Measurements from ENCODE around the gene PCDH1.
"Not testable (repeated sequence)": the region's sequence is repeated elsewhere in the genome, so short reads cannot be mapped to it uniquely, and the experiment has no call there.

PCDH1 gene

GRCh38 chr5:141826674-141827073 lies 51.5 kb downstream of the PCDH1 start:
- DNase-seq = no peak

GRCh38 chr5:141825791-141826560 lies 52.2 kb downstream of the PCDH1 start:
- peak; percentile 21 for DNase-seq

- DNase-seq = no peak
Observed at GRCh38 chr5:141825241-141825671, 53.0 kb downstream of the PCDH1 start.

DNA sequence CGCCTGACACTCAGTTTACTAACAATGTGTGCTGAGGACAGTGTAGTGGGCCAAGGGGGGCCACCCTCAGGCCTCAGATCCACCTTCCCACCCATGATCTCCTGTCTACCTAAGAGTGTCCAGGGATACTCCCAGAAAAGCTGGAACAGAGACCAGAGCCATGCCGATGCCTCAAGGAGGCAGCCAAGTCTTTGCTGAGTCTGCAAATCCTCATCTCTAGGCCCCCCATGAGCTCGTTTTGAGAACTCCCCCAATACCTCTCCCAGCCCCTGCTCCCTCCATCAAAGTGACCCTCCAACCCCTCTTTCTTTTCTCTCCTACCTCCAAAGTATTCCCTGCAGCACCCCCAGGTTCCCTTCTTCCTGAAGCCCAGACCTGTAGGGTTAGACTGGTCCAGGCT lies 53.5 kb downstream of the PCDH1 start:
- DNase-seq = no peak

DNA sequence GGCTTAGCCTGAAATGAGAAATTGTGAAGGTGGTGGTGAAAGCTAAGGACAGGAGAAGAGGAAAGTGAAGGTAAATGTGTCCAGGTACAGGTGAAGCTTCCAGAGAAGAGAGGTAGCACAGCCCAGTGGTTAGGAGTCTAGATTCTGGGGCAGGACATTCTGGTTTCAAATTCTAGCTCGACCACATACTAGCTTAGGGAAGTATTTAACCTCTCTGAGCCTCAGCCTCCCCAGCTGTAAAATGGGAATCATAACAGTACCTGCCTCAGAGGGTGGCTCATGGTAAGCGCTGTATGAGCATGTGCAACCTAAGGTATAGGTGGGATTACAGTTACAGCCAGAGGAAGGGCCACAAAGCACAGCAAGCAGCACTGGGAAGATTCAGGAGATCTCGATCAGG lies 55.2 kb downstream of the PCDH1 start:
- DNase-seq = no peak

DNA sequence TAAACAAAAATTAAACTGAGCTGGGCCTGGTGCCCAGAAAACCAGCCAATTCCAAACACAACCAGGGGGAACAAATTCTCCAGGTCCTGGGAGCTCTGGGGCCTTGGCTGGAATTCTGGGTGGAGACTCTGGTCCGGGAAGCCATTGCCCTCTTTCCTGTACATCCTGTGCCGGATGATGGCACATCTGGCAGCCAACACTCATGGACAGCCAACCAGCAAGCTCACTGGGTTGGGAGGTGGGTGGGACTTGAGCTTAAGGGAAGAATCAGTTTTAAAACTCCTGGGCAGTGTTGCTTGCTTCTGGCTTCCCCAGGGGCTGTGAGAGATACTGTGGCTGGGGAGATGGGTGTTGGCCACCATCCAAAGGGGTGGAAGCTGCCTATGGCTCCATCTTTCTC lies 56.1 kb downstream of the PCDH1 start:
- DNase-seq = no peak

DNA sequence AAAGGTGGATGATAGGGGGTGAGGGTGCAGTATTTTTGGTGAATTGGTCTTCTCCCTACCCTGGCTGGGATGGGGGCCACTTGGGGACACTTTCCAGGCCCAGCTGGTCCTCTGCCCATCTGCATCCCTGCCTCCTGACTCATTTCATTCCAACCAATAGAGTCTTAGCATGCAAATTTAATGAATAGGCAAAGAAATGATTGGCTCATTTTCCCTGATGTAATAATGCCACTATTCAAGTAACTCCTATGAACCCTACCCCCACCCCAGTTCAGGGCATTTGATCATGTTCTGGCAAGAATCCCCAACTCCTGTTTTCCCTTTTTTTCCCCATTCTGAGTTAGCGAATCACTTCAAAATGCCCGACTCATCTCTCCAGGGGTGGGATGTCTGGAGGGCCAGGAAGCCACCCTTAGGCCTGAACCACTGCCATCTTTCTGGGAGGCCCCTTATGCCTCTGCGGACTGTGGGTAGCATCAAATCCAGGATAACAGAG lies 56.7 kb downstream of the PCDH1 start:
- no peak for DNase-seq

- DNase-seq = not testable (repeated sequence)
Observed at GRCh38 chr5:141820686-141821085, 57.5 kb downstream of the PCDH1 start.

GRCh38 chr5:141817631-141818030 lies 60.6 kb downstream of the PCDH1 start:
- DNase-seq = no peak

DNA sequence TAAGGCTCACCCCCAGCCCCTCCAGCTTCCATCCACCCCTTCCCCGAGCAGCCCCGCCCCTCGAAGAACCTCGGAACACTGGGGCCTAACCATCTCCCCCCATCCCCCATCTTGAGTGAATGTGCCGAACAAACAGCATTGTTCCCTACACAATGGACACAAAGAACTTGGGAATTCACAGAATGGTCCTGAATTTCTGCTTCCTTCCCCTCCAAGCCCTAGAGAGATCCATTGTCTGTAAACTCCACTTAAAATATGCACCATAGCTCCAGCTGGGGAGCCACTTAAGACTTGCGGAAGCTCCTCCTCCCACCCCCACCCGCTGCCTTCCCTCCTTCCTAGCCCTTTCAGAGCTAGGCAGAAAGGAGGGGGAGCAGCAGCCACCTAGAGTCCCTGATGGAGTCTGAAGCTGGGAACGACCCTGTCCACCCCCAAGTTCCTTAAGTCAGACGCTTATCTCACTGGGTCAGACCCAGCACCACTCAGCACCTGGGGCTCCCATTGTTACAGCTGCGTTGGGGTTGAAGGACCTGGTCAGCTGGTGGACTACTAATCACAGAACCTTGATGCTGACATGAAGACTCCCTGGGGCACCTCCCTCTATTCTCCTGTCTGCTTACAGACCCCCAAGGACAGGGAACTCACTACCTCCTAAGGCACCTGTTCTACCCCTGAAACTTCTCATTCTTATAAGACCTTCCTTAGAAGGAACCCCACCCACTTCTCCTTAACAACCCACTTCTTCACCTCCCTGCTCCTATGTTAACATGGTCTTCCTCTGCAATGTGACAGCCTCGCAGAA lies 61.4 kb downstream of the PCDH1 start:
- DNase-seq = no peak

- no peak for DNase-seq
Observed at GRCh38 chr5:141815796-141816180, 62.4 kb downstream of the PCDH1 start.

DNA sequence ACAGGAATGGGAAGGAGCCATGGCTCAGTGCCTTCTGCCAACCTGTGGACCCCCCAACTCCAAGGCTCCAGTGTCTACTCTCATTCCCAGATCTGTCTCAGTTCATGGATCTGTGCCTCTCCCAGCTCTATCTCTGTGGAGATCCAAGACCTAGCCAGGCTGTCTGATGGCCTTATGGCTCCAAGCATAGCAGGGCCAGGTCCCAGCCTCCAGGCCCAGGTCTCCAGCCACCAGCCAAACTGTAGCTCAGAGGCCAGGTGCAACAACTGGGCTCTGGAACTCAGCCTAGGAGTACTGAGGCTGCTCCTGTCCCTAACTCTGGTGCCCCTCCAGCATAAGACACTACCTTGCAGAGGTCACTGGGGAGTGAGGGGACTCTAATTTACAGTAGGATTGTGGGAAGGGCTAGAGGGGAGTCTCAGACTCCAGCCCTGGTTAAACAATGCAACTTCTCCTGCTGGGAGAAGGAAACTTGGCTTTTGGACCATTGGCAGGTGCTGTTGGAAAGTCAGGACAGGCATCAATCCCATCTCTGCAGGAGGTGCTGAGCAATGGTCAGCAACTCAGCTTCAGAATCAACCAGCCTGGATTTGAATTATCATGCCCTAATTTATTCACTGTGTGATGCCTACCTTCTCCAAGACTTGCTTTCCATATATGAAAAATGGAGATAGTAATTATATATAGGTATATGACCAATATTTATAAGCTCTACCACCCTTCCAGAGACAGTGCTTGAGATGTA lies 63.0 kb downstream of the PCDH1 start:
- DNase-seq = no peak

DNA sequence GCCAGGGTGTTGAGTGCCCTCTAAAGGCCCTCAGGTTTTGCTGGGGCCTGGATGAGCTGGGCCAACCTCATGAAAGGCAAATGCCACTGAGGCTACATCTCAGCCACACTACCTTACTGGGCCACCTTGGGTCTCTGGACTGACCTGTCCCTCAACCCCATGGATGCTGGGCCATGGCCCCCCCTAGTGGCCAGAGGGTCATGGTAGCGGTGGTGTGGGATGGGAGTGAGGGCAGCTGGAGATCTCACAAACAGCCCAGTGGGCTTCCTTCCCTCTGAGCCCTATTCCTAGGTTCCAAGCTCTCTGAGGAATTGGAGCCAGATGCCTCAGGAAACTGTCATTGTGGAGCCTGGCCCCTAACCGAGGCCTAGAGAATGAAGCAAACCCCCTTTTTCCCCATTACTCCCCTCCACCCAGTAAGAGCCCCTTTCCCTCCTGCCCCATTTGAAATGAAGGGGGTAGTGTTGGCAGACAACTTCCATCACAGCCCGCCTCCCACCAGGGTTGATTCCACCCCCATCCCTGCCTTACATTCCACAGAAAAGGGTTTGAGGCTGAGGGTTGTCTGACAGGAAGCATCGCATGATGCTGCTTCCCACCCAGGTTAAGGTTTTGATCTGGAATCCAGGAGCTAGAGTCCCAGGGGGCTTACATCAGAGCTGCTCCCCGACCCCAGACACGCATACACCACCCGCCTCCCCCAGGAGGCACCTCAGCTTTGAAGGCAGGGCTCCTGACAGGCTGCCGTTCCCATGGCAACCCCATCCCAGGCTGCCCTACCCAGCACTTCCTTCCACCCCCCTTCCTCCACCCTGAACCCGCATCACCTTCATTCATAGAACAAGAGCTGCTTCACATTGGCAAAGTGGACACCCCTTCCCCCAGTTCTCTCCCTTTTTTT lies 63.9 kb downstream of the PCDH1 start:
- peak; percentile 42 for DNase-seq

GRCh38 chr5:141812512-141812911 lies 65.7 kb downstream of the PCDH1 start:
- no peak for DNase-seq

GRCh38 chr5:141811287-141812155 lies 66.7 kb downstream of the PCDH1 start:
- peak; percentile 22 for DNase-seq

- no peak for DNase-seq
Observed at GRCh38 chr5:141810702-141811101, 67.5 kb downstream of the PCDH1 start.

- no peak for DNase-seq
Observed at GRCh38 chr5:141809380-141810096, 68.7 kb downstream of the PCDH1 start.

- DNase-seq = no peak
Observed at GRCh38 chr5:141808857-141809256, 69.4 kb downstream of the PCDH1 start.

DNA sequence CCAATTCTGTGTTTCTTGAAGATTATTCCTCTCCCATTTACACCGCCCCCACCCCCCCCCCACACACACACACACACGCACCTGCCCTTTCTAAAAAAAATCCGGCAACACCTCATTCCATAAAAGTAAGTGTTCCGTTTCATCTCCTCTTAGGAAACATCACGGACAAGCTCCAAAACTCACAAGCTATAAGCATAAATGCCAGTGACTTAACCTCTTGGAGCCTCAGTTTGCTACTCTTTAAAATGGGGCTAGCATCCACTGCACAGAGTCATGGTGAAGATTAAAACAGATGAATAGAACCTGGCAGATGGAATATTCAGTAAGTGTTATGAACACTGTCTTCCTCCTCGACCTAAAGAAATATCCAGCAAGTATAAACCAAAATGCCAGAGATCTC lies 70.5 kb downstream of the PCDH1 start:
- DNase-seq = no peak

GRCh38 chr5:141807329-141807728 lies 70.9 kb downstream of the PCDH1 start:
- no peak for DNase-seq

DNA sequence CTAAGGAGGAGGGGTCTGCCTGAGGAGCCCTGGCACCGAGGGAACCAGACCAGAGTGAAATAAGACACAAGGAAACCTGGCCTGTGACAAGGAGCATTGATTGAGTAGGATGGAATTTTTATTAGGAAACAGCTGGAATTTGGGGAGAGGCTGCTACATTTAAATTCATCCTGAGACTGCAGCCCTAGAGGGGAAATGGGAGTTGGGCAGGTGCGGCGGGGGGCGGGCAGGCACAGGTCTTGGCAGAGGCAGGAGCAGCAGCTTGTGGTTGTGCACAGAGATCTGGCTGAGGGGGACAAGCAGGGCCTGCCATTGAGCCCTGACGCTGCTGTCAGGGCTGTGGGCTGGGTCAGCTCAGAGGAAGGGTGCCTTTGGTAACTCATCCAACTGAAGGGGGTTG lies 71.6 kb downstream of the PCDH1 start:
- no peak for DNase-seq
